ENCODE measurements around the gene PAPLN.

- TF ChIP-seq EZH2 (IDR thresholded peaks at IDR 0.05; ENCODE audit: borderline replicate concordance) (no peak), EZH2phosphoT487 (IDR thresholded peaks at IDR 0.05; ENCODE audit: low read depth, severe bottlenecking, unreplicated experiment) (no peak)
These were observed 25.3 kb downstream of the PAPLN start for GRCh38 chr14:73262427-73263183.

Data from hepatocyte (in vitro differentiated cells).